ENCODE data around the gene CATSPERE.
"Not testable (repeated sequence)": the region's sequence is repeated elsewhere in the genome, so short reads cannot be mapped to it uniquely, and the experiment has no call there.

The CATSPERE gene

GRCh38 chr1:244536316-244536715, 75.2 kb downstream of the CATSPERE start:
- Histone ChIP-seq H3K4me3 (ENCODE audit: insufficient read depth, low read depth, low read length) (no peak overlapping the region), H3K36me3 (ENCODE audit: control insufficient read depth, insufficient read depth, low read length) (no peaks in the 10 kb centered on the region), H3K27me3 (ENCODE audit: control insufficient read depth, insufficient read depth, low read length, poor library complexity, severe bottlenecking) (no peaks in the 10 kb centered on the region), H3K27ac (ENCODE audit: insufficient read depth, low read depth, low read length, poor library complexity, severe bottlenecking) (no peak overlapping the region), H3K9me3 (ENCODE audit: control insufficient read depth, low read length) (no peaks in the 10 kb centered on the region), H3K4me1 (ENCODE audit: control insufficient read depth, insufficient read depth, low read length) (no peaks in the 10 kb centered on the region)
- 65 to 66% methylated on average over 10 of the region's 10 CpGs for WGBS, 2 experiments

GRCh38 chr1:244545511-244545910, 84.4 kb downstream of the CATSPERE start:
- 88 to 100% methylated on average over 1 of the region's 1 CpG for WGBS, 2 experiments
- no peaks in the 10 kb centered on the region for H3K27me3 ChIP-seq (ENCODE audit: control insufficient read depth, insufficient read depth, low read length, poor library complexity, severe bottlenecking)
- no peak overlapping the region for H3K4me3 ChIP-seq (ENCODE audit: insufficient read depth, low read depth, low read length)
- no peak overlapping the region for H3K27ac ChIP-seq (ENCODE audit: insufficient read depth, low read depth, low read length, poor library complexity, severe bottlenecking)
- H3K36me3 ChIP-seq (ENCODE audit: control insufficient read depth, insufficient read depth, low read length) = no peaks in the 10 kb centered on the region
- H3K9me3 ChIP-seq (ENCODE audit: control insufficient read depth, low read length) = no peaks in the 10 kb centered on the region
- no peaks in the 10 kb centered on the region for H3K4me1 ChIP-seq (ENCODE audit: control insufficient read depth, insufficient read depth, low read length)

GRCh38 chr1:244548558-244549115, 87.6 kb downstream of the CATSPERE start:
- 85 to 87% methylated on average over 2 of the region's 2 CpGs for WGBS, 2 experiments

GRCh38 chr1:244552336-244552735, 91.3 kb downstream of the CATSPERE start:
- 91 to 93% methylated on average over 6 of the region's 6 CpGs for WGBS, 2 experiments
- no peaks in the 10 kb centered on the region for H3K9me3 ChIP-seq (ENCODE audit: control insufficient read depth, low read length)
- H3K27ac ChIP-seq (ENCODE audit: insufficient read depth, low read depth, low read length, poor library complexity, severe bottlenecking) = no peak overlapping the region
- H3K27me3 ChIP-seq (ENCODE audit: control insufficient read depth, insufficient read depth, low read length, poor library complexity, severe bottlenecking) = no peaks in the 10 kb centered on the region
- no peaks in the 10 kb centered on the region for H3K36me3 ChIP-seq (ENCODE audit: control insufficient read depth, insufficient read depth, low read length)
- H3K4me1 ChIP-seq (ENCODE audit: control insufficient read depth, insufficient read depth, low read length) = no peaks in the 10 kb centered on the region
- H3K4me3 ChIP-seq (ENCODE audit: insufficient read depth, low read depth, low read length) = no peak overlapping the region

More at GRCh38 chr1:244548558-244549115, 87.6 kb downstream of the CATSPERE start:
- H3K4me1 ChIP-seq (ENCODE audit: control insufficient read depth, insufficient read depth, low read length) = no peaks in the 10 kb centered on the region
- H3K27me3 ChIP-seq (ENCODE audit: control insufficient read depth, insufficient read depth, low read length, poor library complexity, severe bottlenecking) = no peaks in the 10 kb centered on the region
- no peak overlapping the region for H3K4me3 ChIP-seq (ENCODE audit: insufficient read depth, low read depth, low read length)
- no peaks in the 10 kb centered on the region for H3K36me3 ChIP-seq (ENCODE audit: control insufficient read depth, insufficient read depth, low read length)
- H3K9me3 ChIP-seq (ENCODE audit: control insufficient read depth, low read length) = no peaks in the 10 kb centered on the region
- H3K27ac ChIP-seq (ENCODE audit: insufficient read depth, low read depth, low read length, poor library complexity, severe bottlenecking) = no peak overlapping the region

GRCh38 chr1:244556263-244556662, 95.2 kb downstream of the CATSPERE start:
- Histone ChIP-seq H3K27me3 (ENCODE audit: control insufficient read depth, insufficient read depth, low read length, poor library complexity, severe bottlenecking) (no peaks in the 10 kb centered on the region), H3K9me3 (ENCODE audit: control insufficient read depth, low read length) (peaks cover 2% of the 10 kb centered on the region), H3K36me3 (ENCODE audit: control insufficient read depth, insufficient read depth, low read length) (no peaks in the 10 kb centered on the region), H3K4me3 (ENCODE audit: insufficient read depth, low read depth, low read length) (no peak overlapping the region), H3K4me1 (ENCODE audit: control insufficient read depth, insufficient read depth, low read length) (no peaks in the 10 kb centered on the region), H3K27ac (ENCODE audit: insufficient read depth, low read depth, low read length, poor library complexity, severe bottlenecking) (no peak overlapping the region)
- 88 to 100% methylated on average over 1 of the region's 1 CpG for WGBS, 2 experiments

GRCh38 chr1:244557565-244557964, 96.5 kb downstream of the CATSPERE start:
- 97 to 98% methylated on average over 1 of the region's 1 CpG for WGBS, 2 experiments
- H3K27ac ChIP-seq (ENCODE audit: insufficient read depth, low read depth, low read length, poor library complexity, severe bottlenecking) = no peak overlapping the region
- H3K4me3 ChIP-seq (ENCODE audit: insufficient read depth, low read depth, low read length) = no peak overlapping the region
- H3K36me3 ChIP-seq (ENCODE audit: control insufficient read depth, insufficient read depth, low read length) = no peaks in the 10 kb centered on the region
- H3K4me1 ChIP-seq (ENCODE audit: control insufficient read depth, insufficient read depth, low read length) = no peaks in the 10 kb centered on the region
- H3K27me3 ChIP-seq (ENCODE audit: control insufficient read depth, insufficient read depth, low read length, poor library complexity, severe bottlenecking) = no peaks in the 10 kb centered on the region
- H3K9me3 ChIP-seq (ENCODE audit: control insufficient read depth, low read length) = peaks cover 2% of the 10 kb centered on the region

- Histone ChIP-seq H3K27me3 (ENCODE audit: control insufficient read depth, insufficient read depth, low read length, poor library complexity, severe bottlenecking) (no peaks in the 10 kb centered on the region), H3K27ac (ENCODE audit: insufficient read depth, low read depth, low read length, poor library complexity, severe bottlenecking) (no peak overlapping the region), H3K4me3 (ENCODE audit: insufficient read depth, low read depth, low read length) (no peak overlapping the region), H3K9me3 (ENCODE audit: control insufficient read depth, low read length) (peaks cover 2% of the 10 kb centered on the region), H3K4me1 (ENCODE audit: control insufficient read depth, insufficient read depth, low read length) (no peaks in the 10 kb centered on the region), H3K36me3 (ENCODE audit: control insufficient read depth, insufficient read depth, low read length) (no peaks in the 10 kb centered on the region)
- no CpG with 5 or more reads among the region's 1 CpG for WGBS, 2 experiments
Measured at GRCh38 chr1:244559561-244559960, 98.5 kb downstream of the CATSPERE start.

- H3K9me3 ChIP-seq (ENCODE audit: control insufficient read depth, low read length); H3K36me3 ChIP-seq (ENCODE audit: control insufficient read depth, insufficient read depth, low read length); H3K27me3 ChIP-seq (ENCODE audit: control insufficient read depth, insufficient read depth, low read length, poor library complexity, severe bottlenecking); H3K27ac ChIP-seq (ENCODE audit: insufficient read depth, low read depth, low read length, poor library complexity, severe bottlenecking); H3K4me1 ChIP-seq (ENCODE audit: control insufficient read depth, insufficient read depth, low read length); H3K4me3 ChIP-seq (ENCODE audit: insufficient read depth, low read depth, low read length): not testable (repeated sequence)
- 100% methylated on average over 1 of the region's 1 CpG; no CpG with 5 or more reads in 1 of the 2 experiments for WGBS, 2 experiments
Measured at GRCh38 chr1:244562877-244563276, 101.8 kb downstream of the CATSPERE start.

GRCh38 chr1:244573768-244574167, 112.7 kb downstream of the CATSPERE start:
- H3K27me3 ChIP-seq (ENCODE audit: control insufficient read depth, insufficient read depth, low read length, poor library complexity, severe bottlenecking) = no peaks in the 10 kb centered on the region
- peaks cover 10% of the 10 kb centered on the region for H3K9me3 ChIP-seq (ENCODE audit: control insufficient read depth, low read length)
- H3K4me1 ChIP-seq (ENCODE audit: control insufficient read depth, insufficient read depth, low read length) = no peaks in the 10 kb centered on the region
- 89 to 100% methylated on average over 1 to 2 of the region's 2 CpGs for WGBS, 2 experiments
- no peak overlapping the region for H3K4me3 ChIP-seq (ENCODE audit: insufficient read depth, low read depth, low read length)
- no peak overlapping the region for H3K27ac ChIP-seq (ENCODE audit: insufficient read depth, low read depth, low read length, poor library complexity, severe bottlenecking)
- no peaks in the 10 kb centered on the region for H3K36me3 ChIP-seq (ENCODE audit: control insufficient read depth, insufficient read depth, low read length)

GRCh38 chr1:244576259-244576892, 115.3 kb downstream of the CATSPERE start:
- Histone ChIP-seq H3K9me3 (ENCODE audit: control insufficient read depth, low read length) (peaks cover 10% of the 10 kb centered on the region), H3K27ac (ENCODE audit: insufficient read depth, low read depth, low read length, poor library complexity, severe bottlenecking) (no peak overlapping the region), H3K27me3 (ENCODE audit: control insufficient read depth, insufficient read depth, low read length, poor library complexity, severe bottlenecking) (no peaks in the 10 kb centered on the region), H3K36me3 (ENCODE audit: control insufficient read depth, insufficient read depth, low read length) (no peaks in the 10 kb centered on the region), H3K4me1 (ENCODE audit: control insufficient read depth, insufficient read depth, low read length) (no peaks in the 10 kb centered on the region), H3K4me3 (ENCODE audit: insufficient read depth, low read depth, low read length) (no peak overlapping the region)
- 90 to 96% methylated on average over 3 of the region's 3 CpGs for WGBS, 2 experiments

All from ectodermal cell (in vitro differentiated cells).